PC-3 (cell line): Measurements from ENCODE around the gene SPATS2. TPM values are rescaled to one million over a fixed set of nuclear protein-coding genes. Genes with fewer than 3 reads are reported as not detected.

Source experiments
- ATAC-seq: fragments of 200-7000 bp; cut with Tn5 transposase; 2 replicates; pipeline ENCODE4 v1.9.1; 2020; ENCODE audit warnings: mild to moderate bottlenecking, moderate library complexity
- BruUV-seq: library from RNA; stranded (reverse); fragments of 400-500 nt; replicated peaks from 2 replicates; lab custom pipeline; 2021; lab: Mats Ljungman, UMichigan
- CTCF ChIA-PET: fragments of 300-600 bp; sonication (Branson Sonifier 250); formaldehyde crosslinking; loops from one replicate; lab custom pipeline; 2022; ENCODE audit warnings: antibody characterized with exemption; lab: Charles Lee
- POLR2A ChIA-PET: fragments of 300-600 bp; sonication (Branson Sonifier 250); formaldehyde crosslinking; loops from one replicate; lab custom pipeline; 2022; ENCODE audit warnings: antibody characterized with exemption; ENCODE audit not compliant: unreplicated experiment; lab: Charles Lee
- DNase-seq: peaks from one replicate; pipeline ENCODE4 v3.0.0-alpha.2; 2015
- H2AFZ ChIP-seq: fragments of 300-600 bp; sonication (generic); 2 replicates; pipeline ENCODE4 v1.6.0; 2016; ENCODE audit warnings: antibody characterized with exemption, low read length
- H3F3A ChIP-seq: fragments of 300-600 bp; sonication (generic); one replicate; pipeline ENCODE4 v1.6.0; 2017; ENCODE audit warnings: antibody characterized with exemption, low read length, control low read depth, mild to moderate bottlenecking; ENCODE audit not compliant: unreplicated experiment
- H3K27ac ChIP-seq: fragments of 300-600 bp; sonication (generic); 2 replicates; pipeline ENCODE4 v1.5.1; 2016; ENCODE audit warnings: mild to moderate bottlenecking, low read length
- H3K27me3 ChIP-seq: fragments of 300-600 bp; sonication (generic); 2 replicates; pipeline ENCODE4 v1.6.1; 2016; ENCODE audit warnings: low read length, mixed read lengths
- H3K36me3 ChIP-seq: fragments of 300-600 bp; sonication (generic); 2 replicates; pipeline ENCODE4 v1.6.1; 2016; ENCODE audit warnings: low read depth, mixed run types, low read length, mixed read lengths
- H3K4me1 ChIP-seq: fragments of 300-600 bp; sonication (generic); 2 replicates; pipeline ENCODE4 v1.5.1; 2016; ENCODE audit warnings: low read length; ENCODE audit not compliant: insufficient read depth
- H3K4me2 ChIP-seq: fragments of 300-600 bp; sonication (generic); 2 replicates; pipeline ENCODE4 v1.6.0; 2016; ENCODE audit warnings: low read length
- H3K4me3 ChIP-seq: fragments of 300-600 bp; sonication (generic); 2 replicates; pipeline ENCODE4 v1.5.1; 2016; ENCODE audit warnings: mild to moderate bottlenecking, low read length, mixed read lengths
- H3K79me2 ChIP-seq: fragments of 300-600 bp; sonication (generic); 2 replicates; pipeline ENCODE4 v1.6.1; 2017; ENCODE audit warnings: low read length, mixed read lengths
- H3K9ac ChIP-seq: fragments of 300-600 bp; sonication (generic); 2 replicates; pipeline ENCODE4 v1.6.0; 2016; ENCODE audit warnings: mild to moderate bottlenecking, low read length
- H3K9me2 ChIP-seq: fragments of 300-600 bp; sonication (generic); replicated peaks from 2 replicates; pipeline ENCODE4 v1.6.1; 2016; ENCODE audit warnings: mixed run types, low read length, mixed read lengths
- H3K9me3 ChIP-seq: fragments of 300-600 bp; sonication (generic); 2 replicates; pipeline ENCODE4 v1.6.1; 2016; ENCODE audit warnings: low read length, mixed read lengths
- H4K20me1 ChIP-seq: fragments of 300-600 bp; sonication (generic); 2 replicates; pipeline ENCODE4 v1.6.1; 2016; ENCODE audit warnings: low read length, mixed read lengths
- EZH2 ChIP-seq: fragments of 300-600 bp; sonication (generic); IDR thresholded peaks from one replicate; pipeline ENCODE4 v1.6.1; 2017; ENCODE audit warnings: antibody characterized with exemption, mild to moderate bottlenecking, low read length; ENCODE audit not compliant: unreplicated experiment
- EZH2phosphoT487 ChIP-seq: fragments of 300-600 bp; sonication (generic); IDR thresholded peaks from 2 replicates; pipeline ENCODE4 v1.6.1; 2018; ENCODE audit warnings: mild to moderate bottlenecking, antibody characterized with exemption, low read length, borderline replicate concordance
- intact Hi-C: fragments of 100-400 bp; cut with micrococcal nuclease; formaldehyde crosslinking; loops from 2 replicates; pipeline ENCODE4 v1.9.0; 2023
- total RNA-seq: library from RNA; depleted of rRNA; stranded (reverse); fragments of >200 nt; gene quantifications from 2 replicates; pipeline ENCODE4 v1.2.3, GENCODE V29; 2014
- TF ChIP-seq, protein P1 (sequence below): fragments of 300-600 bp; sonication (generic); conservative IDR thresholded peaks from 2 replicates; pipeline ENCODE4 v1.5.1; 2017; ENCODE audit warnings: antibody characterized with exemption, low read depth, mild to moderate bottlenecking, low read length

SPATS2 gene
- total RNA-seq, 1 experiment from 2014 or later: 27.0 TPM

DNA sequence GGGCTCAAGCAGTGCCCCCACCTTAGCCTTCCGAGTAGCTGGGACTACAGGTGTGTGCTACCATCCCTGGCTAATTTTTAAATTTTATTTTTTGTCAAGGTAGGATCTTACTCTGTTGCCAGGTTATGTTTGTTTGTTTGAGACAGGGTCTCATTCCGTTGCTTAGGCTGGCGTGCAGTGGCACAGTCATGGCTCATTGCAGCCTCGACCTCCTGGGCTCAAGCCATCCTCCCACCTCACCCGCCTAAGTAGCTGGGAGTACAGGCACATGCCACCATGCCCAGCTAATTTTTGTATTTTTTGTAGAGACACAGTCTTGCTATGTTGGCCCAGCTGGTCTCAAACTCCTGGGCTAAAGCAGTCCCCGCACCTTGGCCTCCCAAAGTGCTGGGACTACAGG lies 88.2 kb downstream of the SPATS2 start:
- H2AFZ ChIP-seq: no peak overlapping the region
- TF ChIP-seq EZH2: no peak
- TF ChIP-seq, protein P1, sequence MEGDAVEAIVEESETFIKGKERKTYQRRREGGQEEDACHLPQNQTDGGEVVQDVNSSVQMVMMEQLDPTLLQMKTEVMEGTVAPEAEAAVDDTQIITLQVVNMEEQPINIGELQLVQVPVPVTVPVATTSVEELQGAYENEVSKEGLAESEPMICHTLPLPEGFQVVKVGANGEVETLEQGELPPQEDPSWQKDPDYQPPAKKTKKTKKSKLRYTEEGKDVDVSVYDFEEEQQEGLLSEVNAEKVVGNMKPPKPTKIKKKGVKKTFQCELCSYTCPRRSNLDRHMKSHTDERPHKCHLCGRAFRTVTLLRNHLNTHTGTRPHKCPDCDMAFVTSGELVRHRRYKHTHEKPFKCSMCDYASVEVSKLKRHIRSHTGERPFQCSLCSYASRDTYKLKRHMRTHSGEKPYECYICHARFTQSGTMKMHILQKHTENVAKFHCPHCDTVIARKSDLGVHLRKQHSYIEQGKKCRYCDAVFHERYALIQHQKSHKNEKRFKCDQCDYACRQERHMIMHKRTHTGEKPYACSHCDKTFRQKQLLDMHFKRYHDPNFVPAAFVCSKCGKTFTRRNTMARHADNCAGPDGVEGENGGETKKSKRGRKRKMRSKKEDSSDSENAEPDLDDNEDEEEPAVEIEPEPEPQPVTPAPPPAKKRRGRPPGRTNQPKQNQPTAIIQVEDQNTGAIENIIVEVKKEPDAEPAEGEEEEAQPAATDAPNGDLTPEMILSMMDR: no peak
- TF ChIP-seq EZH2phosphoT487: no peak
- H3K27ac ChIP-seq: no peak overlapping the region
- DNase-seq (no peak), ATAC-seq (no peak)
- BruUV-seq: no TSS peak
- H3K4me1 ChIP-seq: no peaks in the 10 kb centered on the region
- no peaks in the 10 kb centered on the region for H3K27me3 ChIP-seq
- ChIA-PET POLR2A (interaction anchor here (0.5 kb wide), 1 partner anchor 87 kb away, joined by 3 read pairs; no protein-coding TSS in a partner anchor), CTCF (no interaction called here)
- no peaks in the 10 kb centered on the region for H3F3A ChIP-seq
- no peak overlapping the region for H3K9ac ChIP-seq
- H3K79me2 ChIP-seq: no peaks in the 10 kb centered on the region
- no peaks in the 10 kb centered on the region for H3K9me3 ChIP-seq
- intact Hi-C loops: no loop called here
- peaks cover 5% of the 10 kb centered on the region; the same call in 1 of the 2 replicates for H3K36me3 ChIP-seq
- no peaks in the 10 kb centered on the region for H3K9me2 ChIP-seq
- H4K20me1 ChIP-seq: no peaks in the 10 kb centered on the region
- H3K4me3 ChIP-seq: no peak overlapping the region
- H3K4me2 ChIP-seq: no peak overlapping the region

DNA sequence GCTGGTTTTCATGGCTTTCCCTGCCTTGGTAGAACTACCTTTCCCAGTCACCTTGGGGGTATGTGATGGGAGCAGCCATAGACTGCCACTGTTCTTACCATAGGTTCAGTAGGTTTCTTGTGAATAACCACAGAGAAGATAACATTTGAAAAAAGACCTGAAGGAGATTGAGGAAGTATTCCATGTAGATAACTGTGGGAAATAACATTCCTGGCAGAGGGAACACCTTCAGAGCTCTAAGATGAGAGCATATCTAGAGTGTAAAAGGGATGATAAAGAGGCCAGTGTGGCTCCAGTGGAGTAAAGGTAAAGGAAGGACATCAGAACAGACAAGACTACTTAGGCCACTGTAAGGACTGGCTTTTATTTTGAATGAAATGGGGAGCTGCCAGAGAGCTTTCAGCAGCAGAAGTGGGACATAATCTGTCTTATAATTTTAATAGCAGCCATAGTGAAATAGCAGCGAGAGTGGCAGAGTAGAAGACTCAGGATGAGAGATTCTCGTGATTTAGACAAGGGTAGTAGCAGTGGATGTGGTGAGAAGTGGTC lies 88.9 kb downstream of the SPATS2 start:
- Histone ChIP-seq H3K9me3 (no peaks in the 10 kb centered on the region), H2AFZ (no peak overlapping the region), H3K79me2 (no peaks in the 10 kb centered on the region), H3K27me3 (no peaks in the 10 kb centered on the region), H3K4me3 (no peak overlapping the region), H3K9ac (no peak overlapping the region), H3K36me3 (peaks cover 5% of the 10 kb centered on the region; the same call in 1 of the 2 replicates), H3K9me2 (no peaks in the 10 kb centered on the region), H3K27ac (no peak overlapping the region), H4K20me1 (no peaks in the 10 kb centered on the region), H3K4me1 (no peaks in the 10 kb centered on the region), H3F3A (no peaks in the 10 kb centered on the region), H3K4me2 (no peak overlapping the region)
- no peak for DNase-seq
- POLR2A ChIA-PET: interaction anchor here (0.5 kb wide), 1 partner anchor 87 kb away, joined by 3 read pairs; no protein-coding TSS in a partner anchor
- no TSS peak for BruUV-seq
- TF ChIP-seq EZH2phosphoT487 (no peak), EZH2 (no peak)
- TF ChIP-seq, protein P1: no peak
- ATAC-seq: no peak
- intact Hi-C loops: no loop called here
- CTCF ChIA-PET: no interaction called here

DNA sequence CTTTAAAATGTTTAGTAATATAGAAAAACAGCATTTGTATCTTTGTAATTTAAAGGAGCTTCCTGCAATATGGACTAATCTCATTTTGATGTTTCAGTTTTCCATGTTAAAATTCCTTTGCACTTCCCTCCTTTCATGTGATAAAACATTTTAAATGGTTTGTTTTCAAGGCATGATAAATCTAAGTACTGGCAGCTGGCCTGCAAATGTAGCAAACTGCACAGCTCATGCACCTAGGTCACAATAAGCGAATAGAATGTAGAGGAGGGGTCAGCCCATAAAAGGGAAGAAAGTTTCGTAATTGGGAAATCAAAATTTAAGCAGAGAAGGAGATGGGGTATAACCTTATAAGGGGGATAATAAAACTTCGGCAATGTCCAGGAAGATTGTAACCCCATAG lies 91.6 kb downstream of the SPATS2 start:
- no peaks in the 10 kb centered on the region for H3K79me2 ChIP-seq
- TF ChIP-seq EZH2 (no peak), EZH2phosphoT487 (no peak)
- TF ChIP-seq, protein P1: no peak
- no TSS peak for BruUV-seq
- H3K9me3 ChIP-seq: no peaks in the 10 kb centered on the region
- no peak overlapping the region for H3K4me3 ChIP-seq
- CTCF ChIA-PET: no interaction called here
- no peak for DNase-seq
- no peaks in the 10 kb centered on the region for H3F3A ChIP-seq
- no peaks in the 10 kb centered on the region for H3K4me1 ChIP-seq
- H3K27ac ChIP-seq: no peak overlapping the region
- H3K36me3 ChIP-seq: peaks cover 5% of the 10 kb centered on the region; the same call in 1 of the 2 replicates
- H3K27me3 ChIP-seq: no peaks in the 10 kb centered on the region
- no peak overlapping the region for H3K9ac ChIP-seq
- no peaks in the 10 kb centered on the region for H4K20me1 ChIP-seq
- no peak overlapping the region for H3K4me2 ChIP-seq
- H3K9me2 ChIP-seq: no peaks in the 10 kb centered on the region
- intact Hi-C loops: no loop called here
- POLR2A ChIA-PET: no interaction called here
- H2AFZ ChIP-seq: no peak overlapping the region
- no peak for ATAC-seq
